DOHH2 (cell line): ENCODE data around the gene TNK1.

ENCODE experiments used
- H3F3A ChIP-seq: fragments of 200-600 bp; sonication (generic), shearing (Covaris generic); 2 replicates; pipeline ENCODE4 v1.6.0; 2016; ENCODE audit warnings: antibody characterized with exemption, mild to moderate bottlenecking; ENCODE audit not compliant: control insufficient read depth, insufficient read depth
- H3K27ac ChIP-seq: fragments of 200-600 bp; sonication (generic); 2 replicates; pipeline ENCODE4 v1.5.1; 2014; ENCODE audit warnings: low read depth, mild to moderate bottlenecking, low read length, moderate library complexity
- H3K27me3 ChIP-seq: fragments of 200-600 bp; sonication (generic); 2 replicates; pipeline ENCODE4 v1.6.1; 2014; ENCODE audit warnings: mild to moderate bottlenecking, low read length, mixed read lengths; ENCODE audit not compliant: control insufficient read depth
- H3K36me3 ChIP-seq: fragments of 200-600 bp; sonication (generic); 2 replicates; pipeline ENCODE4 v1.6.1; 2014; ENCODE audit warnings: mild to moderate bottlenecking, low read length, moderate library complexity, mixed read lengths; ENCODE audit not compliant: control insufficient read depth
- H3K4me1 ChIP-seq: fragments of 200-600 bp; sonication (generic); 2 replicates; pipeline ENCODE4 v1.6.1; 2014; ENCODE audit warnings: mild to moderate bottlenecking, low read length, mixed read lengths; ENCODE audit not compliant: control insufficient read depth
- H3K4me2 ChIP-seq: fragments of 200-600 bp; sonication (generic); 2 replicates; pipeline ENCODE4 v1.6.0; 2014; ENCODE audit warnings: mild to moderate bottlenecking, low read length, moderate library complexity
- H3K4me3 ChIP-seq: fragments of 200-600 bp; sonication (generic); 2 replicates; pipeline ENCODE4 v1.5.1; 2014; ENCODE audit warnings: mild to moderate bottlenecking, low read length, mixed read lengths
- H3K79me2 ChIP-seq: fragments of 200-600 bp; sonication (generic); 2 replicates; pipeline ENCODE4 v1.6.1; 2014; ENCODE audit warnings: mild to moderate bottlenecking, low read length, mixed read lengths; ENCODE audit not compliant: control insufficient read depth
- H3K9me2 ChIP-seq: fragments of 200-600 bp; sonication (generic); replicated peaks from 2 replicates; pipeline ENCODE4 v1.6.1; 2014; ENCODE audit warnings: mild to moderate bottlenecking, low read length, mixed read lengths; ENCODE audit not compliant: control insufficient read depth
- H3K9me3 ChIP-seq: fragments of 200-600 bp; sonication (generic); 2 replicates; pipeline ENCODE4 v1.6.1; 2014; ENCODE audit warnings: antibody characterized with exemption, low read length, mixed read lengths; ENCODE audit not compliant: control insufficient read depth, insufficient read depth
- H4K20me1 ChIP-seq: fragments of 200-600 bp; sonication (generic); 2 replicates; pipeline ENCODE4 v1.6.0; 2014; ENCODE audit warnings: low read depth, mild to moderate bottlenecking, antibody characterized with exemption, low read length, moderate library complexity; ENCODE audit not compliant: control insufficient read depth, insufficient read depth
- EZH2phosphoT487 ChIP-seq: fragments of 200-600 bp; sonication (generic); IDR thresholded peaks from 2 replicates; pipeline ENCODE4 v1.6.1; 2017; ENCODE audit warnings: borderline replicate concordance, mild to moderate bottlenecking, antibody characterized with exemption, low read length, moderate library complexity, mixed read lengths
- TF ChIP-seq, protein P1 (sequence below): fragments of 200-600 bp; sonication (generic); IDR thresholded peaks from one replicate; pipeline ENCODE4 v1.5.1; 2014; ENCODE audit warnings: antibody characterized with exemption, mild to moderate bottlenecking, low read depth, low read length; ENCODE audit not compliant: poor library complexity, severe bottlenecking

TNK1 gene

DNA sequence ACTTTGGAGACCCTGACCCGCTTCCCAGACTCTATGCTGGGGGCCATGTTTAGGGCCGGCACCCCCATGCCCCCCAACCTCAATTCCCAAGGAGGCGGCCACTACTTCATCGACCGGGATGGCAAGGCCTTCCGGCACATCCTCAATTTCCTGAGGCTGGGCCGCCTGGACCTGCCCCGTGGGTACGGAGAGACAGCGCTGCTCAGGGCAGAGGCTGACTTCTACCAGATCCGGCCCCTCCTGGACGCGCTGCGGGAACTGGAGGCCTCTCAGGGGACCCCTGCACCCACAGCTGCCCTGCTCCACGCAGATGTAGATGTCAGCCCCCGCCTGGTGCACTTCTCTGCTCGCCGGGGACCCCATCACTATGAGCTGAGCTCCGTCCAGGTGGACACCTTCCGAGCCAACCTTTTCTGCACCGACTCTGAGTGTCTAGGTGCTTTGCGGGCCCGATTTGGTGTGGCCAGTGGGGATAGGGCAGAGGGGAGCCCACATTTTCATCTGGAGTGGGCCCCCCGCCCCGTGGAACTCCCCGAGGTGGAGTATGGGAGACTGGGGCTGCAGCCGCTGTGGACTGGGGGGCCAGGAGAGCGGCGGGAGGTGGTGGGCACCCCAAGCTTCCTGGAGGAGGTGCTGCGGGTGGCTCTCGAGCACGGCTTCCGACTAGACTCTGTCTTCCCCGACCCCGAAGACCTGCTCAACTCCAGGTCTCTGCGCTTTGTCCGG is 27.8 kb upstream of the TNK1 start:
- H3K4me3 ChIP-seq, result peak overlapping the region; percentile 76; the same call in 1 of the 2 replicates
- H3K4me2 ChIP-seq, result peak overlapping the region; percentile 80
- TF ChIP-seq, protein P1, sequence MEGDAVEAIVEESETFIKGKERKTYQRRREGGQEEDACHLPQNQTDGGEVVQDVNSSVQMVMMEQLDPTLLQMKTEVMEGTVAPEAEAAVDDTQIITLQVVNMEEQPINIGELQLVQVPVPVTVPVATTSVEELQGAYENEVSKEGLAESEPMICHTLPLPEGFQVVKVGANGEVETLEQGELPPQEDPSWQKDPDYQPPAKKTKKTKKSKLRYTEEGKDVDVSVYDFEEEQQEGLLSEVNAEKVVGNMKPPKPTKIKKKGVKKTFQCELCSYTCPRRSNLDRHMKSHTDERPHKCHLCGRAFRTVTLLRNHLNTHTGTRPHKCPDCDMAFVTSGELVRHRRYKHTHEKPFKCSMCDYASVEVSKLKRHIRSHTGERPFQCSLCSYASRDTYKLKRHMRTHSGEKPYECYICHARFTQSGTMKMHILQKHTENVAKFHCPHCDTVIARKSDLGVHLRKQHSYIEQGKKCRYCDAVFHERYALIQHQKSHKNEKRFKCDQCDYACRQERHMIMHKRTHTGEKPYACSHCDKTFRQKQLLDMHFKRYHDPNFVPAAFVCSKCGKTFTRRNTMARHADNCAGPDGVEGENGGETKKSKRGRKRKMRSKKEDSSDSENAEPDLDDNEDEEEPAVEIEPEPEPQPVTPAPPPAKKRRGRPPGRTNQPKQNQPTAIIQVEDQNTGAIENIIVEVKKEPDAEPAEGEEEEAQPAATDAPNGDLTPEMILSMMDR, result no peak
- no peak for TF ChIP-seq EZH2phosphoT487
- H4K20me1 ChIP-seq, result no peaks in the 10 kb centered on the region
- peaks cover 23% of the 10 kb centered on the region for H3K4me1 ChIP-seq
- no peaks in the 10 kb centered on the region for H3K27me3 ChIP-seq
- no peaks in the 10 kb centered on the region for H3K9me2 ChIP-seq
- H3K9me3 ChIP-seq, result no peaks in the 10 kb centered on the region
- peaks cover 13% of the 10 kb centered on the region for H3K36me3 ChIP-seq
- peaks cover 3% of the 10 kb centered on the region; the same call in 1 of the 2 replicates for H3F3A ChIP-seq
- no peak overlapping the region for H3K27ac ChIP-seq
- no peaks in the 10 kb centered on the region for H3K79me2 ChIP-seq

DNA sequence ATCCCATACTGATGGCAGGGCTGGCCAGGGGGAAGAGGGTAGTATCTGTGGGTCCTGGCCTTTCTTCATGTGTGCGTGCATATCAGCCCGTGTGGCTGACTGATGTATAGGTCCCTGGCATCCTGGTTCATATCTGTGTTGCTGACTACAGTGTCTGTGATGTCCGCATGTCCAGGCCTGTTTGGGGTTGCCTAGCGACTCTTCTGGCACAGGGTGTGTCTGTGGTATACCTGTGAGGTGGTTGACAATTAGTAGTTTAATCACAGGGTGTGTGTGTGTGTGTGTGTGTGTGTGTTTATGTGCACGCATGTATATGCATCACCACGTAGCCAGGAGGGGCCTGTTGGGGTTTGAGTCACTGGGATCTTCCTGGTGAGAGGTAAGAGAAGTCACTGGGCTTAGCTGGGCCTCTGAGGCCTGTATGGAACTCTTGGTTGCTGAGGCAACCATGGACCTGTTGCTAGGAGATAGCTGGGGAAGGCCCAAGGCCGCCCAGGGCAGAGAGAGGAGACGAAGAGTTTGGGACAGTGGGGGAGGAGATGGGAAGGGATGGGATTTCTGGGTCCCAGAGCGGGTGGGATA is 26.5 kb upstream of the TNK1 start:
- TF ChIP-seq, protein P1, result no peak
- TF ChIP-seq EZH2phosphoT487, result no peak
- Histone ChIP-seq H3K27ac (no peak overlapping the region), H3K4me2 (no peak overlapping the region), H3K36me3 (peaks cover 5% of the 10 kb centered on the region), H3F3A (peaks cover 3% of the 10 kb centered on the region; the same call in 1 of the 2 replicates), H3K4me3 (no peak overlapping the region), H4K20me1 (no peaks in the 10 kb centered on the region), H3K4me1 (peaks cover 23% of the 10 kb centered on the region), H3K27me3 (no peaks in the 10 kb centered on the region), H3K79me2 (no peaks in the 10 kb centered on the region), H3K9me2 (no peaks in the 10 kb centered on the region), H3K9me3 (no peaks in the 10 kb centered on the region)

DNA sequence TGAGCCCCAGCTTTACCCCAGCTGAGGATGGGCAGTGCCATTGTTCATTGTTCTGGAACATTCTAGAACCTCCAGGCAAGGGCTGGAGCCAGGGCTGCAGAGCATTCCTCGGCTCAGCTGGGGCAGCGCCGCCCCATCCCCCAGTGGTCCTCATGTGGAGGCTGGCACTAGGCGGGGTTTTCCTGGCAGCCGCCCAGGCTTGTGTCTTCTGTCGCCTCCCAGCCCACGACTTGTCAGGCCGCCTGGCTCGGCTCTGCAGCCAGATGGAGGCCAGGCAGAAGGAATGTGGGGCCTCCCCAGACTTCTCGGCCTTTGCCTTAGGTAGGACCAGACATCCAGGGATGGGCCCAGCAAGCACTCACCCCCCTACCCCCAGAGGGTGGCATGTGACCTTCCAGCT is 25.8 kb upstream of the TNK1 start, which contains the start of gene TMEM95:
TSS of gene TMEM95 (plus strand) at position 104 of the 400 bp plus-strand sequence. CDS start at position 153, 49 bp downstream.
- H3F3A ChIP-seq, result 0 out of 2 replicates have a peak, but pooled peaks cover 3% of the 10 kb centered on the region
- no peaks in the 10 kb centered on the region for H4K20me1 ChIP-seq
- H3K9me3 ChIP-seq, result no peaks in the 10 kb centered on the region
- H3K9me2 ChIP-seq, result no peaks in the 10 kb centered on the region
- no peaks in the 10 kb centered on the region for H3K79me2 ChIP-seq
- no peaks in the 10 kb centered on the region for H3K27me3 ChIP-seq
- no peak within 1 kb of the TSS for H3K4me3 ChIP-seq
- H3K36me3 ChIP-seq, result peaks cover 5% of the 10 kb centered on the region
- TF ChIP-seq EZH2phosphoT487, result no peak
- TF ChIP-seq, protein P1, result no peak
- H3K4me2 ChIP-seq, result no peak within 1 kb of the TSS
- H3K27ac ChIP-seq, result no peak within 1 kb of the TSS
- H3K4me1 ChIP-seq, result peaks cover 23% of the 10 kb centered on the region
